Activated naive CD4-positive, alpha-beta T cell treated with anti-CD3 and anti-CD28 coated beads, Interleukin-2, amount 10 ng/mL, durations not matched to agents 7 days and 5 days (primary cell): Measurements from ENCODE around the gene F2RL2.
A peak's percentile ranks its signal among the peaks of the same experiment; 100 is the strongest.

Experiments used
- CTCF ChIA-PET: fragments of 350-600 bp; sonication (Branson Sonifier 250); formaldehyde crosslinking; loops from one replicate; lab custom pipeline; 2021; ENCODE audit warnings: antibody characterized with exemption; lab: Charles Lee
- DNase-seq: peaks from one replicate; pipeline ENCODE4 v3.0.0-alpha.2; 2020
- H3K27ac Mint-ChIP-seq: one replicate; pipeline ENCODE4 v1.8.0; 2021; ENCODE audit warnings: mild to moderate bottlenecking, moderate library complexity, mixed read lengths
- H3K27me3 Mint-ChIP-seq: one replicate; pipeline ENCODE4 v1.8.0; 2021; ENCODE audit warnings: mild to moderate bottlenecking, mixed read lengths
- H3K36me3 Mint-ChIP-seq: one replicate; pipeline ENCODE4 v1.8.0; 2021; ENCODE audit warnings: mixed read lengths
- H3K4me1 Mint-ChIP-seq: one replicate; pipeline ENCODE4 v1.8.0; 2021; ENCODE audit warnings: mixed read lengths
- H3K4me3 Mint-ChIP-seq: one replicate; pipeline ENCODE4 v1.8.0; 2021; ENCODE audit warnings: mild to moderate bottlenecking, moderate library complexity, mixed read lengths
- H3K9me3 Mint-ChIP-seq: one replicate; pipeline ENCODE4 v1.8.0; 2021; ENCODE audit warnings: mixed read lengths

The F2RL2 gene

GRCh38 chr5:76642390-76643040 lies 19.3 kb upstream of the F2RL2 start:
- Mint-ChIP-seq H3K27me3 (no peaks in the 10 kb centered on the region), H3K4me3 (no peak overlapping the region), H3K36me3 (peaks cover 67% of the 10 kb centered on the region), H3K27ac (no peak overlapping the region), H3K4me1 (peaks cover 18% of the 10 kb centered on the region), H3K9me3 (peaks cover 3% of the 10 kb centered on the region)
- DNase-seq, result no peak
- CTCF ChIA-PET, result interaction anchor here (0.6 to 1.6 kb wide), 3 partner anchors 41 to 136 kb away, joined by 3 to 4 read pairs (median 3); no protein-coding TSS in a partner anchor

GRCh38 chr5:76641514-76642120 lies 18.4 kb upstream of the F2RL2 start:
- Mint-ChIP-seq H3K27me3 (no peaks in the 10 kb centered on the region), H3K4me3 (no peak overlapping the region), H3K4me1 (peaks cover 22% of the 10 kb centered on the region), H3K27ac (no peak overlapping the region), H3K36me3 (peaks cover 68% of the 10 kb centered on the region), H3K9me3 (no peaks in the 10 kb centered on the region)
- peak; percentile 78 for DNase-seq
- CTCF ChIA-PET, result interaction anchor here (0.6 to 1.8 kb wide), 5 partner anchors 11 to 137 kb away, joined by 3 to 10 read pairs (median 6); no protein-coding TSS in a partner anchor

GRCh38 chr5:76638479-76638878 lies 15.3 kb upstream of the F2RL2 start:
- peak overlapping the region; percentile 49 for H3K27ac Mint-ChIP-seq
- CTCF ChIA-PET, result interaction anchor here (0.7 to 1.6 kb wide), 8 partner anchors 37 to 472 kb away, joined by 3 to 19 read pairs (median 3); no protein-coding TSS in a partner anchor
- peaks cover 24% of the 10 kb centered on the region for H3K4me1 Mint-ChIP-seq
- H3K4me3 Mint-ChIP-seq, result no peak overlapping the region
- no peaks in the 10 kb centered on the region for H3K9me3 Mint-ChIP-seq
- DNase-seq, result no peak
- no peaks in the 10 kb centered on the region for H3K27me3 Mint-ChIP-seq
- H3K36me3 Mint-ChIP-seq, result peaks cover 61% of the 10 kb centered on the region

- DNase-seq, result no peak
- Mint-ChIP-seq H3K27ac (no peak overlapping the region), H3K4me3 (no peak overlapping the region), H3K36me3 (peaks cover 56% of the 10 kb centered on the region), H3K9me3 (no peaks in the 10 kb centered on the region), H3K27me3 (no peaks in the 10 kb centered on the region), H3K4me1 (peaks cover 24% of the 10 kb centered on the region)
- CTCF ChIA-PET, result interaction anchor here (0.8 to 1.6 kb wide), 7 partner anchors 36 to 471 kb away, joined by 3 to 19 read pairs (median 3); no protein-coding TSS in a partner anchor
Measured at GRCh38 chr5:76637490-76637889, 14.3 kb upstream of the F2RL2 start.

GRCh38 chr5:76634661-76635060 lies 11.5 kb upstream of the F2RL2 start:
- CTCF ChIA-PET, result interaction anchor here (0.8 kb wide), 1 partner anchor 34 kb away, joined by 3 read pairs; no protein-coding TSS in a partner anchor
- peaks cover 54% of the 10 kb centered on the region for H3K36me3 Mint-ChIP-seq
- no peak for DNase-seq
- H3K4me3 Mint-ChIP-seq, result no peak overlapping the region
- no peak overlapping the region for H3K27ac Mint-ChIP-seq
- no peaks in the 10 kb centered on the region for H3K27me3 Mint-ChIP-seq
- H3K4me1 Mint-ChIP-seq, result peaks cover 19% of the 10 kb centered on the region
- no peaks in the 10 kb centered on the region for H3K9me3 Mint-ChIP-seq

GRCh38 chr5:76626738-76627137 lies 3.5 kb upstream of the F2RL2 start:
- CTCF ChIA-PET, result interaction anchor here (0.6 to 1.1 kb wide), 2 partner anchors 14 to 31 kb away, joined by 3 to 5 read pairs; no protein-coding TSS in a partner anchor
- Mint-ChIP-seq H3K4me3 (no peak overlapping the region), H3K4me1 (peaks cover 16% of the 10 kb centered on the region), H3K36me3 (peaks cover 45% of the 10 kb centered on the region), H3K9me3 (no peaks in the 10 kb centered on the region), H3K27me3 (no peaks in the 10 kb centered on the region), H3K27ac (no peak overlapping the region)
- peak; percentile 26 for DNase-seq

- Mint-ChIP-seq H3K4me3 (no peak overlapping the region), H3K9me3 (no peaks in the 10 kb centered on the region), H3K36me3 (peaks cover 42% of the 10 kb centered on the region), H3K4me1 (peaks cover 16% of the 10 kb centered on the region), H3K27me3 (no peaks in the 10 kb centered on the region), H3K27ac (no peak overlapping the region)
- CTCF ChIA-PET, result no interaction called here
- DNase-seq, result no peak
Measured at GRCh38 chr5:76625087-76625815, 2.0 kb upstream of the F2RL2 start.

- CTCF ChIA-PET, result interaction anchor here (1.4 kb wide), 1 partner anchor 12 kb away, joined by 5 read pairs; no protein-coding TSS in a partner anchor
- Mint-ChIP-seq H3K4me3 (no peak overlapping the region), H3K27ac (no peak overlapping the region), H3K4me1 (peaks cover 15% of the 10 kb centered on the region), H3K36me3 (peaks cover 44% of the 10 kb centered on the region), H3K27me3 (no peaks in the 10 kb centered on the region), H3K9me3 (no peaks in the 10 kb centered on the region)
- DNase-seq, result no peak
Measured at GRCh38 chr5:76622076-76622475, 1.1 kb downstream of the F2RL2 start.

- H3K27ac Mint-ChIP-seq, result no peak overlapping the region
- no peak overlapping the region for H3K4me3 Mint-ChIP-seq
- H3K4me1 Mint-ChIP-seq, result no peaks in the 10 kb centered on the region
- no peak for DNase-seq
- H3K27me3 Mint-ChIP-seq, result no peaks in the 10 kb centered on the region
- H3K36me3 Mint-ChIP-seq, result peaks cover 33% of the 10 kb centered on the region
- CTCF ChIA-PET, result no interaction called here
- H3K9me3 Mint-ChIP-seq, result no peaks in the 10 kb centered on the region
Measured at GRCh38 chr5:76620166-76620565, 3.0 kb downstream of the F2RL2 start.

- no peak for DNase-seq
- Mint-ChIP-seq H3K27ac (no peak overlapping the region), H3K4me3 (no peak overlapping the region), H3K9me3 (no peaks in the 10 kb centered on the region), H3K4me1 (no peaks in the 10 kb centered on the region), H3K36me3 (peaks cover 40% of the 10 kb centered on the region), H3K27me3 (no peaks in the 10 kb centered on the region)
- CTCF ChIA-PET, result interaction anchor here (1.2 to 1.3 kb wide), 2 partner anchors 97 to 157 kb away, joined by 3 to 4 read pairs; no protein-coding TSS in a partner anchor
Measured at GRCh38 chr5:76617675-76618074, 5.5 kb downstream of the F2RL2 start.

- Mint-ChIP-seq H3K27me3 (no peaks in the 10 kb centered on the region), H3K27ac (no peak overlapping the region), H3K9me3 (no peaks in the 10 kb centered on the region), H3K36me3 (peaks cover 42% of the 10 kb centered on the region), H3K4me3 (no peak overlapping the region), H3K4me1 (no peaks in the 10 kb centered on the region)
- no peak for DNase-seq
- CTCF ChIA-PET, result interaction anchor here (1.2 to 1.3 kb wide), 2 partner anchors 98 to 157 kb away, joined by 3 to 4 read pairs; no protein-coding TSS in a partner anchor
Measured at GRCh38 chr5:76617229-76617628, 6.0 kb downstream of the F2RL2 start.

GRCh38 chr5:76616206-76616605 lies 7.0 kb downstream of the F2RL2 start:
- DNase-seq, result no peak
- no peaks in the 10 kb centered on the region for H3K4me1 Mint-ChIP-seq
- H3K36me3 Mint-ChIP-seq, result peaks cover 46% of the 10 kb centered on the region
- no peaks in the 10 kb centered on the region for H3K27me3 Mint-ChIP-seq
- no peak overlapping the region for H3K4me3 Mint-ChIP-seq
- H3K27ac Mint-ChIP-seq, result no peak overlapping the region
- CTCF ChIA-PET, result interaction anchor here (1.2 to 1.8 kb wide), 2 partner anchors 15 to 99 kb away, joined by 3 to 4 read pairs; no protein-coding TSS in a partner anchor
- no peaks in the 10 kb centered on the region for H3K9me3 Mint-ChIP-seq

- Mint-ChIP-seq H3K27ac (no peak overlapping the region), H3K36me3 (peaks cover 46% of the 10 kb centered on the region)
- no peak for DNase-seq
Measured at GRCh38 chr5:76615759-76616158, 7.4 kb downstream of the F2RL2 start.

GRCh38 chr5:76612942-76613341 lies 10.3 kb downstream of the F2RL2 start:
- CTCF ChIA-PET, result no interaction called here
- Mint-ChIP-seq H3K4me3 (no peak overlapping the region), H3K36me3 (peaks cover 42% of the 10 kb centered on the region), H3K9me3 (no peaks in the 10 kb centered on the region), H3K27me3 (no peaks in the 10 kb centered on the region), H3K4me1 (peaks cover 3% of the 10 kb centered on the region), H3K27ac (no peak overlapping the region)
- no peak for DNase-seq

More at GRCh38 chr5:76615759-76616158, 7.4 kb downstream of the F2RL2 start:
- no peaks in the 10 kb centered on the region for H3K4me1 Mint-ChIP-seq
- H3K9me3 Mint-ChIP-seq, result no peaks in the 10 kb centered on the region
- no peak overlapping the region for H3K4me3 Mint-ChIP-seq
- no peaks in the 10 kb centered on the region for H3K27me3 Mint-ChIP-seq
- CTCF ChIA-PET, result interaction anchor here (0.9 to 1.8 kb wide), 2 partner anchors 14 to 159 kb away, joined by 3 to 4 read pairs; no protein-coding TSS in a partner anchor
